ENCODE measurements around the gene ERGIC1. TPM values are rescaled to one million over a fixed set of nuclear protein-coding genes. Genes with fewer than 3 reads are reported as not detected.

ERGIC1 gene
- total RNA-seq, 1 experiment from 2014 or later, result 77.0 TPM

GRCh38 chr5:172906436-172906835 is 72.4 kb downstream of the ERGIC1 start:
- H3K23me2 ChIP-seq (ENCODE audit: insufficient read length, low read depth, low read length, poor library complexity, severe bottlenecking), result no peaks in the 10 kb centered on the region
- no peaks in the 10 kb centered on the region for H3K27me3 ChIP-seq (ENCODE audit: insufficient read depth, low read length)
- H3K79me1 ChIP-seq (ENCODE audit: insufficient read depth, low read depth, low read length, poor library complexity, severe bottlenecking), result no peaks in the 10 kb centered on the region
- H3K18ac ChIP-seq (ENCODE audit: insufficient read length, low read depth, low read length), result no peak overlapping the region
- no peak overlapping the region for H3K56ac ChIP-seq (ENCODE audit: insufficient read length, low read depth, low read length)
- no peak overlapping the region for H3K27ac ChIP-seq (ENCODE audit: insufficient read length, low read depth, low read length)
- H2BK120ac ChIP-seq (ENCODE audit: low read depth, low read length, poor library complexity, severe bottlenecking), result no peak overlapping the region
- no peak for TF ChIP-seq CTCF (conservative IDR thresholded peaks at IDR 0.05)
- no peak overlapping the region for H3K4me2 ChIP-seq (ENCODE audit: insufficient read depth, insufficient read length, low read length)
- H2BK5ac ChIP-seq (ENCODE audit: insufficient read length, low read length), result no peak overlapping the region
- no peaks in the 10 kb centered on the region for H3K9me3 ChIP-seq (ENCODE audit: control insufficient read depth, low read depth, low read length)
- H4K5ac ChIP-seq (ENCODE audit: insufficient read length, low read depth, low read length), result no peak overlapping the region
- no peaks in the 10 kb centered on the region for H3K79me2 ChIP-seq (ENCODE audit: insufficient read depth, low read length)
- H4K8ac ChIP-seq (replicated peaks; ENCODE audit: insufficient read length, low read depth, low read length), result no peak overlapping the region
- H2BK12ac ChIP-seq (ENCODE audit: insufficient read length, low read depth, low read length), result no peak overlapping the region
- Mint-ChIP-seq H3K27ac (no peak overlapping the region), H3K9me3 (no peaks in the 10 kb centered on the region; a peak in 1 of 5 replicates), H3K4me1 (peaks cover 12 to 35% of the 10 kb centered on the region in 2 experiments), H3K4me3 (no peak overlapping the region), H3K27me3 (ENCODE audit: low read depth) (no peaks in the 10 kb centered on the region), H3K36me3 (ENCODE audit: insufficient read depth in 1 of 3, low read depth in 3 of 3) (peaks cover 12 to 25% (median 19%) of the 10 kb centered on the region in 3 experiments; a peak in 6 of 7 replicates)
- no peak overlapping the region for H4K91ac ChIP-seq (ENCODE audit: insufficient read length, low read depth, low read length)
- H4K20me1 ChIP-seq (ENCODE audit: control insufficient read depth, insufficient read depth, insufficient read length), result no peaks in the 10 kb centered on the region
- H3K23ac ChIP-seq (ENCODE audit: insufficient read length, low read depth, low read length), result no peak overlapping the region
- H2AFZ ChIP-seq (ENCODE audit: low read length), result no peak overlapping the region
- DNase-seq, result no peak
- 0 out of 2 replicates have a peak overlapping the region, but pooled peaks have one; percentile 8 for H3K14ac ChIP-seq (ENCODE audit: insufficient read depth, low read length)
- H2BK15ac ChIP-seq (ENCODE audit: low read depth, low read length), result no peak overlapping the region
- no peak overlapping the region for H3T11ph ChIP-seq (ENCODE audit: low read length)
- H2BK20ac ChIP-seq (ENCODE audit: low read depth, low read length, poor library complexity, severe bottlenecking), result no peak overlapping the region
- WGBS (ENCODE audit: extremely low coverage, insufficient read length, low lambda C conversion rate), result no CpG with 5 or more reads among the region's 6 CpGs
- no peak overlapping the region for H3K9ac ChIP-seq (ENCODE audit: extremely low read depth, insufficient read length, low read length)
- H3K4me1 ChIP-seq (ENCODE audit: insufficient read depth, low read length), result peaks cover 7% of the 10 kb centered on the region; the same call in 1 of the 2 replicates
- no peak overlapping the region for H2AK5ac ChIP-seq (ENCODE audit: insufficient read length, low read length)
- H3K4ac ChIP-seq (ENCODE audit: low read depth, low read length), result no peak overlapping the region

Measured in H9 (cell line).